BE2C (cell line): Measurements from ENCODE around the gene FAT4.

Source experiments
- DNase-seq: peaks from one replicate; pipeline ENCODE4 v3.0.0-alpha.2; 2020
- H3K27me3 ChIP-seq: fragments of 250-450 bp; sonication (Bioruptor Pico); 2 replicates; pipeline ENCODE4 v1.5.1; 2020; ENCODE audit warnings: mild to moderate bottlenecking
- H3K36me3 ChIP-seq: fragments of 250-450 bp; sonication (Bioruptor Pico); 2 replicates; pipeline ENCODE4 v1.5.1; 2020; ENCODE audit warnings: mild to moderate bottlenecking
- H3K4me1 ChIP-seq: fragments of 250-450 bp; sonication (Bioruptor Pico); 2 replicates; pipeline ENCODE4 v1.5.1; 2020
- H3K4me3 ChIP-seq: 2 replicates; pipeline ENCODE4 v1.5.1; 2011; ENCODE audit warnings: low read depth, low read length
- H3K9me3 ChIP-seq: fragments of 250-450 bp; sonication (Bioruptor Pico); 2 replicates; pipeline ENCODE4 v1.5.1; 2020
- CTCF ChIP-seq: IDR thresholded peaks from 2 replicates; pipeline ENCODE4 v1.5.1; 2012; ENCODE audit warnings: mild to moderate bottlenecking, low read depth, low read length

The FAT4 gene

GRCh38 chr4:125315576-125316400 is 1.0 kb downstream of the FAT4 start:
- no peaks in the 10 kb centered on the region for H3K36me3 ChIP-seq
- H3K4me3 ChIP-seq = peak overlapping the region; percentile 90
- H3K4me1 ChIP-seq = peaks cover 6% of the 10 kb centered on the region; the same call in 1 of the 2 replicates
- no peaks in the 10 kb centered on the region for H3K9me3 ChIP-seq
- no peaks in the 10 kb centered on the region for H3K27me3 ChIP-seq
- DNase-seq = peak; percentile 79
- TF ChIP-seq CTCF = peak; percentile 41

GRCh38 chr4:125316401-125316790 is 1.6 kb downstream of the FAT4 start:
- Histone ChIP-seq H3K9me3 (no peaks in the 10 kb centered on the region), H3K4me1 (peaks cover 6% of the 10 kb centered on the region; the same call in 1 of the 2 replicates), H3K27me3 (no peaks in the 10 kb centered on the region), H3K36me3 (no peaks in the 10 kb centered on the region), H3K4me3 (peak overlapping the region; percentile 90)
- peak; percentile 39 for DNase-seq
- no peak for TF ChIP-seq CTCF

GRCh38 chr4:125316791-125317524 is 2.2 kb downstream of the FAT4 start:
- Histone ChIP-seq H3K27me3 (no peaks in the 10 kb centered on the region), H3K4me1 (peaks cover 6% of the 10 kb centered on the region; the same call in 1 of the 2 replicates), H3K4me3 (peak overlapping the region; percentile 90), H3K36me3 (no peaks in the 10 kb centered on the region), H3K9me3 (no peaks in the 10 kb centered on the region)
- TF ChIP-seq CTCF = peak; percentile 44
- peak; percentile 55 for DNase-seq

- Histone ChIP-seq H3K4me1 (peaks cover 6% of the 10 kb centered on the region; the same call in 1 of the 2 replicates), H3K27me3 (no peaks in the 10 kb centered on the region), H3K9me3 (no peaks in the 10 kb centered on the region), H3K36me3 (no peaks in the 10 kb centered on the region), H3K4me3 (peak overlapping the region; percentile 90)
- peak; percentile 81 for TF ChIP-seq CTCF
- DNase-seq = peak; percentile 77
Observed at GRCh38 chr4:125317525-125317877, 2.7 kb downstream of the FAT4 start.

GRCh38 chr4:125319311-125319710 is 4.6 kb downstream of the FAT4 start:
- Histone ChIP-seq H3K9me3 (no peaks in the 10 kb centered on the region), H3K4me3 (no peak overlapping the region), H3K36me3 (no peaks in the 10 kb centered on the region), H3K27me3 (no peaks in the 10 kb centered on the region), H3K4me1 (peaks cover 7% of the 10 kb centered on the region; the same call in 1 of the 2 replicates)
- TF ChIP-seq CTCF = no peak
- no peak for DNase-seq
